NCI-H1105 (cell line): ENCODE data around the gene TP53I13.
"Not testable (repeated sequence)": the region's sequence is repeated elsewhere in the genome, so short reads cannot be mapped to it uniquely, and the experiment has no call there.

Experiments used
- DNase-seq: peaks from one replicate; lab custom pipeline; 2025; lab: John Stamatoyannopoulos, UW

TP53I13 gene, protein sequence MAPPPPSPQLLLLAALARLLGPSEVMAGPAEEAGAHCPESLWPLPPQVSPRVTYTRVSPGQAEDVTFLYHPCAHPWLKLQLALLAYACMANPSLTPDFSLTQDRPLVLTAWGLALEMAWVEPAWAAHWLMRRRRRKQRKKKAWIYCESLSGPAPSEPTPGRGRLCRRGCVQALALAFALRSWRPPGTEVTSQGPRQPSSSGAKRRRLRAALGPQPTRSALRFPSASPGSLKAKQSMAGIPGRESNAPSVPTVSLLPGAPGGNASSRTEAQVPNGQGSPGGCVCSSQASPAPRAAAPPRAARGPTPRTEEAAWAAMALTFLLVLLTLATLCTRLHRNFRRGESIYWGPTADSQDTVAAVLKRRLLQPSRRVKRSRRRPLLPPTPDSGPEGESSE

DNA sequence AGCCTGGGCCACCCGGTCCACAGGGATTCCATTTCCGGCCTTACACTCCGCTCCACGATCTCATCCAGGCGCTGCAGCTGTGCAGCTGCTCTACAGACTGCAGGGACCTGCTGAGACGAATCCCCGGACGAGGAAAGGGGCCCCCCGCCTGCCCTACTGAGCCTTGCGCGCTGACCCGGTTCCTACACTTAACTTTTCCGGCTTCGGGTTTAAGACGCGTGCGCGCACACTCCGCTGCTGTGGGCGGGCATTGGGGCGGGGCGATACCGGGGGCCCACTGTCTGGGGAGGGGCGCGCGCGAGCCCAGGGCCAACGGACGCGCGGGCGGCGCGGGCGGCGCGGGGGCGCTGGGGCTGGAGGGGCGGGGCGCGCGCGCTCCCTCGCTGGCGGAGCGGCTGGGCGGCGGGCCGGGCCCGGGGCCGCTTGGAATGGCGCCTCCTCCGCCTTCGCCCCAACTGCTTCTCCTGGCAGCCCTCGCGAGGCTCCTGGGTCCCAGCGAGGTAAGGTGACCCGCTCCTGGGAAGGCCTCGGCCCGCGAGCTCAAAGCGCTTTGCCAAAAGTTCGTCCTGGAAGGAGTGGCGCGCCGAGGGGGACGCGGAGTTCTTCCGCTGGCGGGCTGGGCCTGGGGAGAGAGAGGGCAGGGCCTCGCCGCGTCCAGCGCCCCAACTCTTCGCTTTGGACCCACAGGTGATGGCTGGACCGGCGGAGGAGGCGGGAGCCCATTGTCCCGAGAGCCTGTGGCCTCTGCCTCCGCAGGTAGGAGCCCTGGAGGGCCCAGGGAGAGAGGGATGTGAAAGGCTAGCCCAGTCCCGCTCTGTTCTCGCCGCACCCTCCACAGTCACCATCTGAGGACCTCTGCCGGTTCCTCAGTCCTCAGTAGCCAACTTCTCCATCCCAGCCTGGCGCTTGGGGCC lies at the start of gene TP53I13:
Gene TP53I13 (plus strand): TSS at position 371 of the 914 bp plus-strand sequence. CDS start 58 bp downstream, at position 429.
- DNase-seq, result peak; percentile 76

DNA sequence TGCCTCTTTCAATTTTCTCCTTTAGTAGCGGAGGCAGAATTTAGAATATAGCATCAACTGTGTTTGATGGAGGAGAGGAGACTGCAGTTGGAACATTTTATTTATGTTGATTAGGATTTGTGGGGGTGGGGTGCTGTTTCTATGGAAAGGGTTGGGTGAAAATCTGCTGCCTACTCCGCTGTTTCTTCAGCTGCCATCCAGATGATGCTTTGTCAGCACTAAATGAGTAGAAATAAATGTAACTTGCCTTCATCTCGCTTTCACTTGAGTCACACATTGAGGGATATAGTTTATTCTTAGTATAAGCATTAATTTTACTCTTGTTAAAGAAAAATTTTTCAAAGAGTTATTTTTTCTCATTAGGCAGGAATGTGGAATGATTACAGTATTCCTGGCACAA lies 43.8 kb upstream of the TP53I13 start:
- DNase-seq, result no peak

DNA sequence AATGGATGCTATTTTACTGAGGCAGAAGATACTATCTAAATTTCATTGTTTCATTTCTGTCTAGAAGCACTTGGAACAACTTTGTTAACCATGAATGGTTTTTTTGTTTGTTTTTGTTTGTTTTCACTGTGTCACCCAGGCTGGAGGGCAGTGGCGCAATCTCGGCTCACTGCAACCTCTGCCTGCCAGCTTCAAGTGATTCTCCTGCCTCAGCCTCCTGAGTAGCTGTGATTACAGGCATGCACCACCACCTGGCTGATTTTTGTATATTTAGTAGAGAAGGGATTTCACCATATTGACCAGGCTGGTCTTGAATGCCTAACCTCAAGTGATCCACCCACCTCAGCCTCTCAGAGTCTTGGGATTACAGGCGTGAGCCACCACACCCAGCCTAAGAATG lies 42.2 kb upstream of the TP53I13 start:
- DNase-seq, result no peak

DNA sequence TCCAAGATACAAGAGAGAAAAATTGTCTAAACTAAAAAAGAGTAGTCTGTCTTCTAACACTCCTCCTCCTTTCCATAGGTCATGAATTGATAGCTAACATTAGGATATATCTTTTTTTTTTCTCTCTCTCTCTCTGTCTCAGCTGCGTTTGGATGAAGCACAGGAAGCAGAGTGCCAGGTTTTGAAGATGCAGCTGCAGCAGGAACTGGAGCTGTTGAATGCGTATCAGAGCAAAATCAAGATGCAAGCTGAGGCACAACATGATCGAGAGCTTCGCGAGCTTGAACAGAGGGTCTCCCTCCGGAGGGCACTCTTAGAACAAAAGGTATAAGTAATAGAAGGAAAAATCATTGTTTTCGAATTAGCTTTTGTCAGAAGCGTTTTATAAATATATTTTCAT lies 34.5 kb upstream of the TP53I13 start:
- no peak for DNase-seq

DNA sequence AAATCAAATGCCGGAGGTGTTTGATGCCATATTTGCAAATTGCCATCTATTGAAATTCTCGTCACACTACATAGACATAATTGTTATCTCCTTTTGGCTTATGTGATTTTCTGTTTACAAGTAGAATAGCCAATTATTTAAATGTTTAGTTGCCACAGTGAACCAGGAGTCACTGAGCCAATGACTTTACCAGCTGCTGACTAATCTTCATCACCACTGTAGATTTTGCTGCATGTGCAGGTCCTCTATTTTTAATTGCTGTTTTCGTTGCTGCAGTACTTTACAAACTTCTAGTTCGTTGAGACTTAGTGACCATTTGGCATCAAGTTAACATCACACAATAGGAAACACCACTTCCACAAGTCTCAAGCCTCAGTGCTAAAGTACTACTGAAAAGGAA lies 24.4 kb upstream of the TP53I13 start:
- DNase-seq, result no peak

DNA sequence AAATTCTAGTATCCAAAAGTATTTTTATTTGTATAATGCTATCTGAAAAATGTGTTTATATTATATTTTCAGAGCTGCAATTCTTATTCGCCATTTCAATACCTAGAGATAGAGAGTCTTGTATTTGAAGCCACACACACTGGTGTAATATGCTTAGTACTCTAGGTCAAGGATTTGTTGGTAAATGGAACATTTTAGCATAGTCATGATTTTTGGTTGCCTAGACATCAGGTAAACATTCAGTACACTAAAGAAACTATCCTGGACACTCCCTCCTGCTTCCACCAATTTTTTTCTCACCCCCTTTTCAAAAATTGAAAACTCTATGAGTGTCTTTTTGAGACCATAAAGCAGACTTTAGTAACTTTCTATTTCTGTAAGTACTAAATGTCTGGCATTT lies 22.4 kb upstream of the TP53I13 start:
- no peak for DNase-seq

DNA sequence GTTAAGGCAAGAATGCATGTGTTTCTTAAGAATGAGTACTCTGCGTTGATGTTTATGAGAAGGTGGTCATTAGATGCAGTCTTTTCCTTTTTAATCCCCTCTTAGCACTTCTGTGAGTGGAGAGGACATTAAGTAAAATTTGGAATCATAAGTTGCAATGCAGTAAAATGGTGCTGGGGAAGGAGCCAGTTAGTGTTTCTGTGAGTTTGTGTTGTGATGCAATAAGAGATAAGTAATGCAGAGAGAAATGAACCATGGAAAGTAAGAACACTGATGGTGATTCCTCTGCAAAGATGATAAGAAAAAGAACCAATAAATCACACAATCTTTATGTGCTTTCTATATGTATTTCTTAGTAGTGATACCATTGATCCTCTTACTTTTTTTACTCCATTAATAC lies 21.7 kb upstream of the TP53I13 start:
- no peak for DNase-seq

DNA sequence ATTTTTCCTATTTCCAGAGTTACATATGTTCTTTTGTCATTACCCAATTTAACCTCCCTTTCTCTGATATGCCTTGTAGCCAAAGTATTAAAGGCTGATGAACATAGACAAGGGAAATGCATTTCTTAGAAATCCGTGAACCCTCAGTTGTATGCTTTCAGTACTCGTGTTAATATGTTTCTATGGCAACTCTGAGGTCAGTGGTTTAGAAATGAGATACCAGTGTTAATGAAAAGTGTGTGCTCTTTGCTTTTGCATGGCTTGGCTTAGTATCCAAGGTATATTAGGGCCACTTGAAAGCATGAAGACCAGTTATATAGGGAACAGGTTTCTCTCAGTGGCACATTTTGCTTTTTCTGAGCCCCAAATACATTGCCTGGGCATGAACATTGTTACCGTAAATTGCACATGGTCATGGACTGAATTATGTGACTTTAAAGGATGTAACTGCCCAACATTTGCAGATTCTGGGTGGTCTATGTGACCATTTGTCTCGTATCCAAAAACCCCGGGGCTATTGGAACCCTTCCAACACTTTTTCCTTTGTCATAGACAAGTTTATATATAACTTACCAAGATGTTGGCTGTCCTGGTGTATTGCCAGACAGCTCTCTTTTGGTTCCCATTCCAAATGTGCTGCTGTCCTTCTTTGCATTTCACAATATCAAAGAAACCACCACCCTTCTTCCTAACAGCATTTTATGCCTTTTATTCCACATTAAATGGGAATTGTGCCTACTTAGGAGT lies 19.2 kb upstream of the TP53I13 start:
- no peak for DNase-seq

DNA sequence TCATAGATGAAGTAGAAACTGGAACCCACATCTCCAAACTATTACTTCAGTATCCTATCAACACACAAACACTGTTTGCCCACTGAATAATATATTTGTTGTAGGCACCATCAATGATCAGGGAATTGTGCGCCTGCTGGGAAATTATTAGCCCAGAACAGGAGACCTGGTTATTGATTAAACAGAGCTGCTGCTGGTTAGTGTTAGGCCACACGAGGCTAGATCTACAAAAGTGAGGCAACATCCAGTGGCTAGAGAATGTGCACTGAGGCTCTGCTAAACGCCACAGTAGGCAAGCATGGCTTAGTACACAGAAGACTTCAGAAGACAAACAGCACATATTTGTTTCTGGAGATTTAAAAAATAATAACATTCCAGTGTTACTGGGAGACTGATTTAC lies 12.7 kb upstream of the TP53I13 start:
- DNase-seq, result no peak

DNA sequence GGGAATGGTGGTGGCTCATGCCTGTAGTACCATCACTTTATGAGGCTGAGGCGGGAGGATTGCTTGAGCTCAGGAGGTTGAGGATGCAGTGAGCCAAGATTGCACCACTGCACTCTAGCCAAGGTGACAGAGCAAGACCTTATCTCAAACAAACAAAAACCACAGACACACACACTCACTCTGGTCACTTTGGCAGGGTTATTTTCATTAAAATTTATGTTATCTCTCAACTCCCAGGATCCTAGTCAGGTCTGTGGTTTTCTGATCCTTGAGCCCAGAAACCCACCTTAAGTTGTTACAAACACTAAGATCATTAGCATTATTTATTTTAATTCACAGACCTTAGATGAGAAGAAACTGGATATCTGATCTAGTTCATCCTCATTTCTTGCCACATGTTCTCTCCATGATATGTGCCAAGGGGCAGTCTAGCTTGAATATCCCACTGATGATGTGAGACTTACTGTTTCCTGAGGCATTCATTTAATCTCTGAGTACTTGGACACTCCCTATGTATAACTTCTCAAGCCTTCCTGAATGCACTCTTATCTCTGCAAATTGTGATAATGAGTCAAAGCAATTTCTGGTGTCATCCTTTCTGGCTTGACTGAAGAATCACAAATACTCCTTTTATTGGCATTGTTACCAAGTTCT lies 11.3 kb upstream of the TP53I13 start:
- DNase-seq, result no peak

DNA sequence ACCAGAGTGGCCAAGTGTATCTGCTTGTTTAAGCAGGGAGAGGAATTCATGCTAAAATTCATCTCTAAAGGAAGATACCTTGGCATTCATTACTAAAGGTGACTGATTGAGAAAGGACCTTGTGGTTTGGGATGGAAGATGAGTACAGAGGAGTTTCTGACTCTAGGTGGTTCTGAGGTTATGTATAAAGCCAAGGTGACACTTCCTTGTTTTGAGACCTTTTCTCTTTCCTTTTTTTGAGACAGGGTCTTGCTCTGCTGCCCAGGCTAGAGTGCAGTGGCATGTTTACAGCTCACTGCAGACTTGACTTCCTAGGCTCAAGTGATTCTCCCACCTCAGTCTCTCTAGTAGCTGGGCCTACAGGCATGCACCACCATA lies 10.8 kb upstream of the TP53I13 start:
- no peak for DNase-seq

DNA sequence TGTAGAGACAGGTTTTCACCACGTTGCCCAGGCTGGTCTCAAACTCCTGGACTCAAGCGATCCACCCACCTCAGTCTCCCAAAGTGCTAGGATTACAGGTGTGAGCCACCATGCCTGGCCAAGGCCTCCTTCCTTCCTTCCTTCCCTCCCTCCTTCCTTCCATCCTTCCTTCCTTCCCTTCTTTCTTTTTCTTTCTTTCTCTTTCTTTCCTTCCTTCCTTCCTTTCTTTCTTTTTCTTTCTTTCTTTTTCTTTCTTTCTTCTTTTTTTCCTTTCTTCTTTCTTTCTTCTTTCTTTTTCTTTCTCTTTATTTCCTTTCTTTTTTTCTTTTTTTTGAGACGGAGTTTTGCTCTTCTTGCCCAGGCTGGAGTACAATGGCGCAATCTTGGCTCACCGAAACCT lies 10.4 kb upstream of the TP53I13 start:
- not testable (repeated sequence) for DNase-seq

DNA sequence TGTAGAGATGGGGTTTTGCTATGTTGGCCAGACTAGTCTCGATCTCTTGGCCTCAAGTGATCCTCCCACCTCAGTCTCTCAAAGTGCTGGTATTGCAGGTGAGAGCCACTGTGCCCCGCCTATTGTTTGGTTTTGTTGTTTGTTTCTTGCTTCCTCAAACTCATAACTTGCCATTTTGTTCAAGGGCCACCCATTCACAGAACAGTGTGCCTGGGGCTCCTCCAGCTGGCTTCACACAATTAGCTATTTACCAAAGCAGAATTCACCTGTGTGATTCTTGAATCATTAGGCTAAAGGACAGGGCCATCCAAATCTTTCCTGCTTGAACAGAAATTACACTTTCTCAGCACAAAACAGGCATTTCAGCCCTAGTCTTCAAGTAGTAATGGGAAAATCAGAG lies 8.9 kb upstream of the TP53I13 start:
- no peak for DNase-seq

DNA sequence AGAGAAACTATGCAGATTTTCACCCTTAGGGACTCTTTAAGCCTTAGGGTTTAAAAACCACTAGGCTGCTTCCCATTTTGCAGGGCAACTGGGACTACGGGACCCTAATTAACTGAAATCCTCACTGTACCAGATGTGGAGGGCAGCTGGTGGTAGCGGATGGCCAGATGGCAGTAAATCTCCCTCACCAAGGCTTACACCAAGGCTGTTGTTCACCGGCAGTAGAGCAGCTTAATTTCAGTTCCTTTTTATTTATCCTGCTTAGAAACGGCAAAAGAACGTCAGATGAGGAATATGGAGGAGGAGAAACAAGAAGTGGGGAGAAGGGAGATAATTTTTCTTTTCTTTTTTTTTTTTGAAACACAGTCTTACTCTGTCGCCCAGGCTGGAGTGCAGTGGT lies 8.2 kb upstream of the TP53I13 start:
- DNase-seq, result no peak

DNA sequence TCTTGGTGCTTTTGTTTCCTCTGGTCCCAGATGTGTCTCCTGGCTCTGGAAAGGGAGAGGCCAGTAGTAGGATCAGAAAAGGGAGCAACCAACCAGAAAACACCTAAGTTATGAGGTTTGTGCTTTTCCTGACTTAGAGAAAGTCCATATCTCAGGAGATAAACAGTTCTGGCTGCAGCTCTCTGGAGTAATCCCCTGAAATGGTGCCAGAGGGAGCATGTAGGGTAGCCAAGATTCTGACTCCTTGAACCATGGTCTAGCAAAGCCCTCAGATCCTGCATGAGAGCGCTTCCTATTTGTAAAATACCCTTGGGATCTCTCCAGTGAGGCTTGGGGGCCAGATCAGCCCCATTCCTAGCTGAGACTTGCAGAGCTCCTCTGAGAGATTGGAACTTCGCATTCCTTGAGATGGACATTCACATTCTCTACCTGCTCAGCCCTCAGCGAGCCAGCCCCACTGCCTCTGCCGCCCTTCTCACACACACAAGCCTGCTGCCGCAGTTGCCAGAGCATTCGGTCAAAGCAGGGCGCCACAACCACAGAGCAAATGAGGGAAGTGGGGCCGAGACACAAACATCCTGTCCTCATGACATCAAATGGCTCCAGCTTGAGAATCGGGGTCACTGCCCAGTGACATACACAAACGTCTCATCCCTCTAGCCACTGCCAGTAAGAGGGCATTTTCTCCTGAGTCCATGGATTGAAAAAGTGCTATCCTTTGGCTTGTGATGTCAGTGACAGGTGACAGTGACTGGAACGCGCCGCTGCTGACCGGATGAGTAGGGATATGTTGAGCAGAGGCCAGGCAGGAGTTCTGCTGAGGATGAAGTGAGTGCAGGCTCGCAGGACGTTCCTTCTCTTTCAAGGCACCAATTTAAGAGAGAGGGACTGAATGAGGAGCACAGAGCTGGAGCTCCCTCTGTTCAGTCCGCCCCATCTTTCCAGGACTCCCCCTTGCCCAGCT lies 6.7 kb upstream of the TP53I13 start:
- no peak for DNase-seq

DNA sequence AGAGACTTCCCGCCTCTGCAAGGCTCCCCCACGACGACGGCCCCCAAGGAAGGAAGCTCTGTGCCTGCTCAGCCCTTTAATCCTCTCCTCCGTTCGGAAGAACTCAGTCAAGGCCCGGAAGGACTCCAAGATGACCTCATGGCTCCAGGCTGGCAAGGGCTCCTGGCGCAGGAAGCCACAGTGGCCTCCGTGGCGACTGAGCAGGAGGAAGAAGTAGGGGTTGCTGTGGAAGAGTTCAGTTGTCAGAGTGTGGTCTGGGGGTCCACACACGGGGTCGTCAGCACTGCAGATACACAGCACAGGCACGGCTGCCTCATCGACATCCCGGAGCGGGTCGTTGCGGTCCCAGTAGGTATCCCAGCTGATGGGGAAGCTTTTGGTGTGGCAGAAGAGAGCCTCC lies 5.9 kb upstream of the TP53I13 start:
- DNase-seq, result no peak

DNA sequence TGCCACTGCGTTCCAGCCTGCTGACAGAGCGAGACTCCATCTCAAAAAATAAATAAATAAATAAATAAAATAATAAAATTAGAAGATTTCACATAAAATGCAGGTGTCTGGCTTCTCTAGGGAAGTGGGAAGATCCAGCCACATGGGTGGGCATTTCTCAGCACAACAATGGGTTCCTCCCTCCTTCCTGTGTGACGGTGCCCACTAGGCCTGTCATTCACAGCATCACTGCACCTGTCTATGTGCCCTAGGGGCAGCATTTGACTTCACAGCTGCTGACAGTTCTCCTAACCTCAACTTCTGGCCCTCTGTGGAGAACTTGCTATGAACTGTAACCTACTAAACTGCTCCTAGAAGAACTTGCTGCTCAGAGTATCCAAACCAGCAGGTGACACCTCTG lies 4.7 kb upstream of the TP53I13 start:
- DNase-seq, result no peak

DNA sequence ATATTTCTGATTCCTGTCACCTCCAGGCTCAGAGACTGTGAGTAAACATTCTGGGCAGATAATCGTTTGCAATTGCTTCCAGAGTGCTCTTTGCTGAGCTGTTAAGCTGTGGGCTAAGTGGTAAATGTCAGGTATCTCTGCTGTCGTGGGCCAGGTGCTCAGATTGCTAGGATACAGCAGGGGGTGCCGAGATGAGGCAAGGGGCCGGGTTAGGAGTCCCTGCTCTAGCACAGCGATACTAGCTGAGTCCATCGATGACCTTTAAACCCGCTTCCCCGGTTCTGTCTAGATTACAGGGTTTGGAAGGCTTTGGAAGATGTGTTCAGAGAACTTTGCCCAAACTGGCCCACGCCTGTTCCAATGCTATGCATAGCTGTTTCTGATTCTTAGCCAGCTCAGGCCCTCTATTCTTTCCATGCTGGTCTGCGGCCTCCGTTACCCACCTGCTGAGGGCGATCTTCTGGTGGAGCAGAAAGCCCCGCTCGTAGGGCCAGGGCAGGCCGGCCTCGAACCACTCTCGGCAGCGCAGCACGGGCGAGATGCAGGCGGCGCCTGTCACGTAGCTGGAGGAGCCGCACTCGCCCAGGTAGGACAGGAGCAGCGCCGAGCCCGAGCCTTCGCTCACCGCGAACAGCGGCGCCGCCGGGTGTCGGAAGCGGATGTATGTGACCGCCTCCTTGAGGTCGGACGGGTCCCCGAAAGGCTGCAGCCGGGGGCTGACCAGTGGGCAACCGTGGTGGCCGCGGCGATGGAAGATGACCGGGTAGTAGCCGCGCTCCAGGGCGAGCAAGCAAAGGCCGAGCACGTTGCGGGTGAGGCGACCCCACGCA lies 2.6 kb upstream of the TP53I13 start:
- peak; percentile 55 for DNase-seq

DNA sequence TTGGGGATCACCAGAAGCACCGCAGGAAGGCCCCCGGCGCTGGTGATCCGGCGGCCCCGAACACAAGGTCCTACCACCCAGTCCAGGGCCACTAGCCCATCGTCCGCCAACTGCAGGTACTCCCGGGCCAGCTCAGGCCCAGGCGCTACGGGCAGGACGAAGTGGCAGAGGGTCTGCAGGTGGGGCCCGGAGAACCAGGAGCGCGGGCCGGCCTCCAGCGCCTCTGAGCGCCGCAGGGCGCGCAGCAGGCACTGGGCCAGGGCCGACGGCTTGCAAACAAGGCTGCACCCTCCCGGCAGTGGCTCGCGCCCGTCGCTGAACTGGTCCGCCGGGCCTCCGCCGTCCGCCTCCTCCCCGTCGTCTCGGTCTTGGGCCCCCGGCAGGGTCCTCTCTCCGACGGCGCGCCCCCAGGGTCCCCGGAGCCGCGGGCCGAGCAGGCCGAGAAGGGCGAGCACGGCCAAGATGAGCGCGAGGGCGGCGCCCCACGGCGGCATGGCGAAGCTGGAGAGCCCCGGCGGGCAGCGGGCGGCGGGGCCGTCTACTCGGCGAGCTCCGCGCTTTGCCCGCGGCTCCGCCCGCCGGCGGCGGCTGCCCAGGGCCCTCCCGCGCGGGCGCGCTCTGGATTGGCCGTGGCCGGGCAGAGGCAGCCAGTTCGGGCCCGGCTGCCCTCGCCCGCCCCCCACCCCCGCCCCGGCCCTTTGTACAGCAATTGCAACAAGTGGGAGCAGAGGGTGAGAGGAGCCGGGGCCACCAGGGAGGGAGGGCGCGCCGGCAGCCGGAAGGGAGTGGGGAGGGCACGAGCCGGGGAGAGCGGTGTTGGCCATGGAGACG lies 1.8 kb upstream of the TP53I13 start, which contains the start of gene ABHD15:
Gene ABHD15 (minus strand): TSS at position 565 of the 831 bp plus-strand sequence. CDS start 71 bp downstream, at position 494.
- DNase-seq, result peak; percentile 48
